Caco-2 (cell line): Measurements from ENCODE around the gene P2RX3. TPM values are rescaled to one million over a fixed set of nuclear protein-coding genes. Genes with fewer than 3 reads are reported as not detected.
A peak's percentile ranks its signal among the peaks of the same experiment; 100 is the strongest.

Experiments used
- BruUV-seq: library from RNA; stranded (reverse); fragments of 400-500 nt; replicated peaks from 2 replicates; lab custom pipeline; 2021; lab: Mats Ljungman, UMichigan
- CTCF ChIA-PET: fragments of 300-600 bp; sonication (Branson Sonifier 250); formaldehyde crosslinking; loops from one replicate; lab custom pipeline; 2022; ENCODE audit warnings: antibody characterized with exemption; lab: Charles Lee
- POLR2A ChIA-PET: fragments of 300-600 bp; sonication (Branson Sonifier 250); formaldehyde crosslinking; loops from one replicate; lab custom pipeline; 2022; ENCODE audit warnings: antibody characterized with exemption; lab: Charles Lee
- DNase-seq, 2 experiments: peaks; one replicate each; pipeline versions ENCODE4 v3.0.0 to v3.0.0-alpha.2; 2020 to 2022
- H3K27me3 ChIP-seq: replicated peaks from 2 replicates; pipeline ENCODE4 v1.6.0; 2011; ENCODE audit warnings: low read length; ENCODE audit not compliant: control insufficient read depth, insufficient read depth
- H3K36me3 ChIP-seq: 2 replicates; pipeline ENCODE4 v1.5.1; 2011; ENCODE audit warnings: low read length; ENCODE audit not compliant: control insufficient read depth, insufficient read depth
- H3K4me1 ChIP-seq: fragments of 250-450 bp; sonication (Bioruptor Pico); 2 replicates; pipeline ENCODE4 v1.5.1; 2020; ENCODE audit warnings: mild to moderate bottlenecking
- H3K4me3 ChIP-seq: 2 replicates; pipeline ENCODE4 v1.5.1; 2011; ENCODE audit warnings: low read depth, mild to moderate bottlenecking, control low read depth, low read length
- H3K9me3 ChIP-seq: fragments of 250-450 bp; sonication (Bioruptor Pico); 2 replicates; pipeline ENCODE4 v1.5.1; 2020; ENCODE audit warnings: mild to moderate bottlenecking, moderate library complexity
- H3K27ac Mint-ChIP-seq: one replicate; pipeline ENCODE4 v1.8.0; 2022; ENCODE audit warnings: mixed read lengths; ENCODE audit not compliant: unreplicated experiment
- H3K27me3 Mint-ChIP-seq: one replicate; pipeline ENCODE4 v1.8.0; 2022; ENCODE audit warnings: mixed read lengths; ENCODE audit not compliant: insufficient read depth, unreplicated experiment
- H3K36me3 Mint-ChIP-seq: one replicate; pipeline ENCODE4 v1.8.0; 2022; ENCODE audit warnings: mild to moderate bottlenecking, mixed read lengths; ENCODE audit not compliant: insufficient read depth, unreplicated experiment
- H3K4me1 Mint-ChIP-seq: one replicate; pipeline ENCODE4 v1.8.0; 2022; ENCODE audit warnings: low read depth, mixed read lengths; ENCODE audit not compliant: unreplicated experiment
- H3K4me3 Mint-ChIP-seq: one replicate; pipeline ENCODE4 v1.8.0; 2022; ENCODE audit warnings: mild to moderate bottlenecking, moderate library complexity, mixed read lengths; ENCODE audit not compliant: unreplicated experiment
- H3K9me3 Mint-ChIP-seq: one replicate; pipeline ENCODE4 v1.8.0; 2022; ENCODE audit warnings: mixed read lengths; ENCODE audit not compliant: unreplicated experiment
- CTCF ChIP-seq, 2 experiments: fragments of 200-600 bp in 1 of 2; IDR thresholded peaks; 1 replicate in 1 of 2; 2 replicates in 1 of 2; pipeline versions ENCODE4 v1.5.1 to v1.8.0; 2011 to 2022; ENCODE audit warnings: antibody characterized with exemption in 1 of 2, control low read depth in 1 of 2, inconsistent platforms in 1 of 2, low read depth in 1 of 2, low read length in 1 of 2, mild to moderate bottlenecking in 1 of 2, moderate library complexity in 1 of 2; ENCODE audit not compliant: insufficient read depth in 1 of 2, severe bottlenecking in 1 of 2, unreplicated experiment in 1 of 2
- intact Hi-C: fragments of 100-400 bp; cut with micrococcal nuclease; formaldehyde crosslinking; loops from one replicate; pipeline ENCODE4 v1.10.0; 2022; ENCODE audit not compliant: unreplicated experiment
- total RNA-seq: library from RNA; stranded (reverse); gene quantifications from 2 replicates; pipeline ENCODE4 v1.2.3, GENCODE V29; 2022

The P2RX3 gene
- total RNA-seq, 1 experiment from 2014 or later: not detected

DNA sequence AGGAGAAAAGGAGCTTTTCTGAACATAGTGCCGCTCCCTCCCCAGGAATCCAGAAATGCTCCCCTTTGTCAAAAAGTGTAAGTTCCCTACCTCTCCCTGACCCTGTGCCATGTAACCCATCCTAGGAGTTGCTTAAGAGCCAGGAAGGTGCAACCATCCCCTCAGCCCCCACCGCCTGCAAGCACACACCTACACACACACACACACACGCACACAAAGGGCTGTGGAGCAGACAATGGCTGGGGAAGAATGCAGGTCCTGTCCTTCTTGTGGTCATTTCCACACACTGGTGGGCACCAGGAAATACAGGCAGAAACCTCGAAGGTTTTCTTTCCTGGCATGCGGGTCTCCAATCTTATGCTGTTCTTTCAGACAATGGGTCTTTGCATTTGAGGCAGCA lies 1.2 kb downstream of the P2RX3 start:
- Mint-ChIP-seq H3K27ac (no peak overlapping the region), H3K36me3 (peaks cover 9% of the 10 kb centered on the region), H3K4me3 (no peak overlapping the region), H3K4me1 (peaks cover 26% of the 10 kb centered on the region), H3K9me3 (no peaks in the 10 kb centered on the region), H3K27me3 (no peaks in the 10 kb centered on the region)
- peaks cover 12% of the 10 kb centered on the region for H3K4me1 ChIP-seq
- no peak overlapping the region for H3K4me3 ChIP-seq
- H3K9me3 ChIP-seq: no peaks in the 10 kb centered on the region
- intact Hi-C loops: no loop called here
- POLR2A ChIA-PET: no interaction called here
- CTCF ChIA-PET: interaction anchor here (0.6 kb wide), 1 partner anchor 316 kb away, joined by 3 read pairs; no protein-coding TSS in a partner anchor
- H3K27me3 ChIP-seq: no peaks in the 10 kb centered on the region
- no peak for TF ChIP-seq CTCF (IDR thresholded peaks at IDR 0.05; ENCODE audit: insufficient read depth in 1 of 2, low read depth in 1 of 2, low read length in 1 of 2, severe bottlenecking in 1 of 2, unreplicated experiment in 1 of 2)
- no peak for DNase-seq
- no peaks in the 10 kb centered on the region for H3K36me3 ChIP-seq
- no TSS peak for BruUV-seq

DNA sequence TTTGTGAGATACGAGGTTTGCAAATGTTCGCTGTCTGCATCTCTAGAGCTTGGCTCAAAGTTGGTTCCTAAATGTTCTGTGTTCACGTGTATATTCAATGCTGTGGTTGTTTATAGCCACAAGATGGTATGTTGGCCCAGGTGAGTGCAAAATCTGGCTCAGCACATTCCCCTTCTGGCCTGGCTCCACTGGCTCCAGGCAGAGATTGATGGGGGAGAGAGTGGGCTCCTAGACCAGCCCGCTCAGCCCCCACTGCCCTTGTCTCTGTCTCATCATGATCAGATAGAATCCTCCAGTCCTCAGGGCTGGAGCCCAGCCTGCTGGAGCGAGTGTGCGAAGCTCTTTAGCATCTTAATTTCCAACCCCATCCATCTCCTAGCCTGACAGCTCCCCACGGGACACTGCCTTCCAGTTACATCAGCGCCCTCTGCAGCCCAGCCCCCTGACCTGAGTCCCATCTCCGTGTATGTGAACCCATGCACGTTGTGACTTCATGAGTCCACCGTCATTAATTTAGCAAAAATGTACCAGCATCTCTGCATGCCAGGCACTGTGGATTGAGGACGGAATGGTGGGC lies 2.0 kb downstream of the P2RX3 start:
- no TSS peak for BruUV-seq
- Mint-ChIP-seq H3K4me3 (no peak overlapping the region), H3K36me3 (peaks cover under 1% of the 10 kb centered on the region), H3K27me3 (no peaks in the 10 kb centered on the region), H3K4me1 (peaks cover 20% of the 10 kb centered on the region), H3K9me3 (no peaks in the 10 kb centered on the region), H3K27ac (no peak overlapping the region)
- H3K4me3 ChIP-seq: no peak overlapping the region
- no peaks in the 10 kb centered on the region for H3K27me3 ChIP-seq
- POLR2A ChIA-PET: no interaction called here
- no peaks in the 10 kb centered on the region for H3K36me3 ChIP-seq
- intact Hi-C loops: loop anchor here (5.0 to 10.0 kb wide), 2 partner anchors 208 to 1185 kb away; no protein-coding TSS in a partner anchor
- CTCF ChIA-PET: interaction anchor here (0.8 kb wide), 1 partner anchor 15 kb away, joined by 5 read pairs; the partner anchor contains the start of gene TNKS1BP1
- no peaks in the 10 kb centered on the region for H3K9me3 ChIP-seq
- DNase-seq: peak in 1 of 2 experiments; percentile 48
- peak in 1 of 2 experiments; percentile 54 for TF ChIP-seq CTCF (IDR thresholded peaks at IDR 0.05; ENCODE audit: insufficient read depth in 1 of 2, low read depth in 1 of 2, low read length in 1 of 2, severe bottlenecking in 1 of 2, unreplicated experiment in 1 of 2)
- H3K4me1 ChIP-seq: 0 out of 2 replicates have a peak, but pooled peaks cover 6% of the 10 kb centered on the region

DNA sequence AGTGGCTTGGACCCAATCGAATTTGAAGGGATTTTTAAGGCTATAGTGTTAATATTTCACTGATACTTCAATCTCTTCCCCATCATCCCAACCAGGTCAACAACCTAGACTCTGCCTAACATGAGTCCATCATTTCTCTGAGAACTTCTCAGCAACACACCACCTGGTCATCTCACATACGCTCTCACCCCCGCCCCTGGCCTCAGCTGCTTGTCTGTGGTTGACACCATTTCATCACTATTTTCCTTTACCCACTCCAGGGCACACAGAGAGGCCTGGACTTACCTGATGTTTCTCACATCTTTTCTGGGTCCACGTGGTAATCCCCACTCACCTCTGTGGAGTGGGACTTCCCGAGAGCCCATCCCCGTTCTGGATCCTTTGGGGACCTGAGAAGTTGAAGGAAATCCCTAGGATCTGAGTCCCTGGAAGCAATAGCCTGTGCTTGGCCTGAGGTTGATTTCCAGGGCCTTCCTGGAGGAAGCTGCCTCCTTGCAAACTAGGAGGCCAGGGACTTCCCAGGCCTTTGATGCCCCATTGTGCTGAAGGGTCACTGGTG lies 3.2 kb downstream of the P2RX3 start:
- H3K27me3 ChIP-seq: no peaks in the 10 kb centered on the region
- no peak overlapping the region for H3K4me3 Mint-ChIP-seq
- H3K9me3 ChIP-seq: no peaks in the 10 kb centered on the region
- ChIA-PET POLR2A (no interaction called here), CTCF (no interaction called here)
- no peak for DNase-seq
- no peak overlapping the region for H3K27ac Mint-ChIP-seq
- H3K27me3 Mint-ChIP-seq: no peaks in the 10 kb centered on the region
- no peak overlapping the region for H3K4me3 ChIP-seq
- no TSS peak for BruUV-seq
- H3K36me3 Mint-ChIP-seq: no peaks in the 10 kb centered on the region
- intact Hi-C loops: loop anchor here (5.0 to 10.0 kb wide), 2 partner anchors 209 to 1183 kb away; no protein-coding TSS in a partner anchor
- peaks cover 18% of the 10 kb centered on the region for H3K4me1 Mint-ChIP-seq
- no peaks in the 10 kb centered on the region for H3K9me3 Mint-ChIP-seq
- no peak for TF ChIP-seq CTCF (IDR thresholded peaks at IDR 0.05; ENCODE audit: insufficient read depth in 1 of 2, low read depth in 1 of 2, low read length in 1 of 2, severe bottlenecking in 1 of 2, unreplicated experiment in 1 of 2)
- H3K36me3 ChIP-seq: no peaks in the 10 kb centered on the region
- H3K4me1 ChIP-seq: peaks cover 9% of the 10 kb centered on the region; the same call in 1 of the 2 replicates
